ENCODE measurements around the gene SLC34A3.
"Not testable (repeated sequence)": the region's sequence is repeated elsewhere in the genome, so short reads cannot be mapped to it uniquely, and the experiment has no call there.

The SLC34A3 gene

GRCh38 chr9:137231372-137232039 is 805 bp downstream of the SLC34A3 start:
- DNase-seq = no peak

GRCh38 chr9:137232101-137232500 is 1.4 kb downstream of the SLC34A3 start:
- DNase-seq = no peak

- DNase-seq = no peak
Observed at GRCh38 chr9:137232510-137232909, 1.8 kb downstream of the SLC34A3 start.

GRCh38 chr9:137233143-137233980 is 2.7 kb downstream of the SLC34A3 start:
- no peak for DNase-seq

GRCh38 chr9:137234055-137234697 is 3.5 kb downstream of the SLC34A3 start:
- no peak for DNase-seq

GRCh38 chr9:137234758-137235423 is 4.2 kb downstream of the SLC34A3 start:
- no peak for DNase-seq

GRCh38 chr9:137235424-137236237 is 4.9 kb downstream of the SLC34A3 start:
- DNase-seq = no peak

- peak; percentile 79 for DNase-seq
Observed at GRCh38 chr9:137236238-137236935, 5.7 kb downstream of the SLC34A3 start.

GRCh38 chr9:137236936-137237421 is 6.3 kb downstream of the SLC34A3 start:
- no peak for DNase-seq

- no peak for DNase-seq
Observed at GRCh38 chr9:137237759-137238726, 7.3 kb downstream of the SLC34A3 start.

GRCh38 chr9:137239541-137240200 is 9.0 kb downstream of the SLC34A3 start:
- DNase-seq = not testable (repeated sequence)

GRCh38 chr9:137240318-137240840 is 9.7 kb downstream of the SLC34A3 start:
- no peak for DNase-seq

GRCh38 chr9:137240841-137241489 is 10.3 kb downstream of the SLC34A3 start, which contains the start of gene TUBB4B:
TSS of gene TUBB4B (plus strand) at chr9:137241287. CDS start at chr9:137241361, 74 bp downstream.
- DNase-seq = peak; percentile 99

- no peak for DNase-seq
Observed at GRCh38 chr9:137241490-137242268, 11.0 kb downstream of the SLC34A3 start.

- no peak for DNase-seq
Observed at GRCh38 chr9:137242269-137243203, 11.8 kb downstream of the SLC34A3 start.

GRCh38 chr9:137243266-137243625 is 12.5 kb downstream of the SLC34A3 start:
- DNase-seq = not testable (repeated sequence)

All from NCI-H748 treated with DMSO at 0.1 percent for 48 hours (cell line).